ENCODE measurements around the gene COL20A1. TPM values are rescaled to one million over a fixed set of nuclear protein-coding genes. Genes with fewer than 3 reads are reported as not detected.

COL20A1 gene
- total RNA-seq, 4 donors from 2014 or later = not detected

DNA sequence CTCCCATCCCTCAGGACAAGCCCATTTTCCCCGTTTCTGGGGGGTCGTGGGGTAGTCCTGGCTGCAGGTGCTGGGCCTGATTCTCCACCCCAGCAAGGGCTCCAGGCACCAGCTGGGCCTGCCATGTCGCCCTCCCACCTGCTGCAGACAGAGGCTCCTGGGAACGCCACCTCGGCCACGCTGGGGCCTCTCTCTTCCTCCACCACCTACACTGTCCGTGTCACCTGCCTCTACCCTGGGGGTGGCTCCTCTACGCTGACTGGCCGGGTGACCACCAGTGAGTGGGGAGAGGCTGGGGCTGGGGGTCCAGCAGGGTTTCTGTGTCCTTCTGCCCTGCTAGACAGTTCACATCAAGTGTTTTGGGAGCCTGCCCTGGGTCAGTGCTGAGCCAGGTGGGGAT lies 19.3 kb downstream of the COL20A1 start:
- TF ChIP-seq, protein P1, sequence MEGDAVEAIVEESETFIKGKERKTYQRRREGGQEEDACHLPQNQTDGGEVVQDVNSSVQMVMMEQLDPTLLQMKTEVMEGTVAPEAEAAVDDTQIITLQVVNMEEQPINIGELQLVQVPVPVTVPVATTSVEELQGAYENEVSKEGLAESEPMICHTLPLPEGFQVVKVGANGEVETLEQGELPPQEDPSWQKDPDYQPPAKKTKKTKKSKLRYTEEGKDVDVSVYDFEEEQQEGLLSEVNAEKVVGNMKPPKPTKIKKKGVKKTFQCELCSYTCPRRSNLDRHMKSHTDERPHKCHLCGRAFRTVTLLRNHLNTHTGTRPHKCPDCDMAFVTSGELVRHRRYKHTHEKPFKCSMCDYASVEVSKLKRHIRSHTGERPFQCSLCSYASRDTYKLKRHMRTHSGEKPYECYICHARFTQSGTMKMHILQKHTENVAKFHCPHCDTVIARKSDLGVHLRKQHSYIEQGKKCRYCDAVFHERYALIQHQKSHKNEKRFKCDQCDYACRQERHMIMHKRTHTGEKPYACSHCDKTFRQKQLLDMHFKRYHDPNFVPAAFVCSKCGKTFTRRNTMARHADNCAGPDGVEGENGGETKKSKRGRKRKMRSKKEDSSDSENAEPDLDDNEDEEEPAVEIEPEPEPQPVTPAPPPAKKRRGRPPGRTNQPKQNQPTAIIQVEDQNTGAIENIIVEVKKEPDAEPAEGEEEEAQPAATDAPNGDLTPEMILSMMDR (IDR thresholded peaks at IDR 0.05) = no peak
- no peak for TF ChIP-seq POLR2A (IDR thresholded peaks at IDR 0.05)
- intact Hi-C loops (cut with DNase I; ENCODE audit: low total_unique reads) = loop anchor here (10.0 kb wide), 1 partner anchor 73 kb away; no protein-coding TSS in a partner anchor
- WGBS, 2 donors = 60 to 62% methylated on average over 9 of the region's 9 CpGs
- H3K4me3 ChIP-seq (ENCODE audit: low read depth, poor library complexity, severe bottlenecking) = no peak overlapping the region
- no peak for DNase-seq (ENCODE audit: low spot score in 2 of 2)

DNA sequence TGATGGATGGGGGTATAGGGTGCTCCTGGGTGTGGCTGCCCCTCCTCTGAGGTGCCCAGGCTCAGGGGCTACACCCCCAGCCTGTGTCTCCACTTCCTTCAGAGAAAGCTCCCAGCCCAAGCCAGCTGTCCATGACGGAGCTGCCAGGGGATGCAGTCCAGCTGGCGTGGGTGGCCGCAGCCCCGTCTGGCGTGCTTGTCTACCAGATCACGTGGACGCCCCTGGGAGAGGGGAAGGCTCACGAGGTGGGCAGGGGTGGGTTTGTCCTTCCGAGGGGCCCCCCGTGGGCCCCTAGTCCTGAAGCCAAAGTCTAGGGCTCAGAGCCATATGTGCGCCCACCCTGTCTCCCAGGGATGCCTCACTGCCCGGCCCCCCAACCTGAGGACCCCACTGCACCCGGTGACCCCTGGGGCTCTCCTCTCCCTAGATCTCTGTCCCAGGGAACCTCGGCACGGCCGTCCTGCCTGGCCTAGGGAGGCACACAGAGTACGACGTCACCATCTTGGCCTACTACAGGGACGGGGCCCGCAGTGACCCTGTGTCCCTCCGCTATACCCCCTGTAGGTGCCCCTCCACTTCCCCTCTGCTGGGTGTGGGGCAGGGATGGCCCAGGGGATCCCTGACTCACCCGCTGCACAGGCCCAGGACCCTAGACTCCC lies 19.8 kb downstream of the COL20A1 start:
- TF ChIP-seq POLR2A (IDR thresholded peaks at IDR 0.05) = no peak
- TF ChIP-seq, protein P1 (IDR thresholded peaks at IDR 0.05) = no peak
- DNase-seq (ENCODE audit: low spot score in 2 of 2) = no peak
- intact Hi-C loops (cut with DNase I; ENCODE audit: low total_unique reads) = loop anchor here (10.0 kb wide), 1 partner anchor 72 kb away; no protein-coding TSS in a partner anchor
- no peak overlapping the region for H3K4me3 ChIP-seq (ENCODE audit: low read depth, poor library complexity, severe bottlenecking)
- 64 to 68% methylated on average over 9 to 15 of the region's 22 CpGs for WGBS, 2 donors

DNA sequence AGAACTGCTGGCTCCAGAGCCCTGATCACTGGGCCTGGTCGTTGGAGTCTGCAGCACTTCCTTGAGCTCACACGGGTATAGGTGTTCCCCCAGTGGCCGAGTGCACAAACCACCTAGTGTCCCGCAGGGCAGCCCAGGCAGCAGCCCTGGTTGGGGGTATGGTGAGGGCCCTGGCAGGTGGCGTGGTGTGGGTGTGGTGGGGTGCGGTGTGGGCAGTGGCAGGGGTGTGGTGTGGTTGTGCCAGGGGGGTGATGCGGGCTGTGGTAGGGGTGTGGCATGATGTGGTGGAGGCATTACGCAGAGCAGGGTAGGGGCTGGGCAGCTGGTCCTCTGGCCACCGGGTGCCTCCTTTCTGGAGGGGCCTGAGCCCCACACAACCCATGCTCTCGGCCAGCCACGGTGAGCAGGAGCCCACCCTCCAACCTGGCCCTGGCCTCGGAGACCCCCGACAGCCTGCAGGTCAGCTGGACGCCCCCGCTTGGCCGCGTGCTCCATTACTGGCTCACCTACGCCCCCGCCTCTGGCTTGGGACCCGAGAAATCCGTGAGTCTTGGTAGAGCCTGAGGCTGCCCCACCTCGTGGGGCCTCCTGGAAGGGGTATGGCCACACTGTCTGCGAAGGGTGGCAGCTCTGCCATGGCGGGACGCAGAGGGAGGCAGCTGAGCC lies 20.5 kb downstream of the COL20A1 start:
- H3K4me3 ChIP-seq (ENCODE audit: low read depth, poor library complexity, severe bottlenecking) = no peak overlapping the region
- intact Hi-C loops (cut with DNase I; ENCODE audit: low total_unique reads) = loop anchor here (10.0 kb wide), 1 partner anchor 71 kb away; no protein-coding TSS in a partner anchor

DNA sequence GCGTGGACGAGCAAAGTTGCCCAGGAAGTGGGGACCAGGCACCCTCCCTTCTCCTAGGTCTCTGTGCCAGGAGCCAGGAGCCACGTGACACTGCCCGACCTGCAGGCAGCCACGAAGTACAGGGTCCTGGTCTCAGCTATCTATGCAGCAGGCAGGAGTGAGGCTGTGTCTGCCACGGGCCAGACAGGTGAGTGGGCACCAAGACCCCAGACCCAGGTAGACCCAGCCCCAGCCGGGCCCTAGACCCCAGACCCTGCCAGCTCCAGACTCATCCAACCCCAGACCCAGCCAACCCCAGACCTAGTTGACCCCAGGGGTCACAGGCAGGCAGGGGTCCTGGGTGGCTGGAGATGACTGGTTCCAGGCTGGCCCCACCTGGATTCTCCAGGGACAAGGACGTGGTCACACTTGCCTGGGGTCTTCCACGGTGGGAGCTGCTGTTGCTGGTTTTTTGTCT lies 21.1 kb downstream of the COL20A1 start:
- intact Hi-C loops (cut with DNase I; ENCODE audit: low total_unique reads) = loop anchor here (10.0 kb wide), 1 partner anchor 71 kb away; no protein-coding TSS in a partner anchor
- H3K4me3 ChIP-seq (ENCODE audit: low read depth, poor library complexity, severe bottlenecking) = no peak overlapping the region

More for the DNA sequence above, 20.5 kb downstream of the COL20A1 start:
- DNase-seq (ENCODE audit: low spot score in 2 of 2) = no peak
- 63 to 64% methylated on average over 17 to 23 of the region's 25 CpGs for WGBS, 2 donors
- no peak for TF ChIP-seq POLR2A (IDR thresholded peaks at IDR 0.05)

DNA sequence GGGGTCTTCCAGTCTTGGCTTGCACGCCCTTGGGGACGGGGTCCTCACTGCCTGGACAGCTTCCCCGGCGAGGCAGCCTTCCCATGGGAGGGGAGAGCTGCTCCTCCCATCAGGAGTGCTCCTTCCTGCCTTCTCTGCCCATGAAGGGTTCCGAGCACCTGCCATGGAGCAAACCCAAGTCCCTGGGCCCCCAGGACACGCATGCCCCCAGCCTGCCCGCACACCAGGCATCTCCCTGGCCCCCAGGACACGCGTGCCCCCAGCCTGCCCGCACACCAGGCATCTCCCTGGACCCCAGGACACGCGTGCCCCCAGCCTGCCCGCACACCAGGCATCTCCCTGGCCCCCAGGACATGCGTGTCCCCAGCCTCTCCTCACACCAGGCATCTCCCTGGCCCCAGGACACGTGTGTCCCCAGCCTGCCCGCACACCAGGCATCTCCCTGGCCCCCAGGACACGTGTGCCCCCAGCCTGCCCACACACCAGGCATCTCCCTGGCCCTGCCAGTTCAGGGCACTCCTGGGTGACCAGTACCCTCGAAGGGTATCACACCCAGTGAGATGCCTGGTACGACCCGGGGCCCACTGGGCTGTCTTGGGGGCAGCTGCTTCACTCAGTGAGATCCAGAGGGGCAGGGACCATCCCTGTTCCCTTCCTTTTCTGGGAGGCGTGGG lies 21.7 kb downstream of the COL20A1 start:
- DNase-seq (ENCODE audit: low spot score in 2 of 2) = no peak
- intact Hi-C loops (cut with DNase I; ENCODE audit: low total_unique reads) = loop anchor here (10.0 kb wide), 1 partner anchor 70 kb away; no protein-coding TSS in a partner anchor
- 69 to 83% methylated on average over 19 to 21 of the region's 21 CpGs for WGBS, 2 donors

More for the DNA sequence above, 21.1 kb downstream of the COL20A1 start:
- DNase-seq (ENCODE audit: low spot score in 2 of 2) = no peak
- TF ChIP-seq, protein P1 (IDR thresholded peaks at IDR 0.05) = no peak
- TF ChIP-seq POLR2A (IDR thresholded peaks at IDR 0.05) = no peak
- WGBS, 2 donors = 49 to 68% methylated on average over 5 of the region's 9 CpGs

More for the DNA sequence above, 21.7 kb downstream of the COL20A1 start:
- no peak overlapping the region for H3K4me3 ChIP-seq (ENCODE audit: low read depth, poor library complexity, severe bottlenecking)
- TF ChIP-seq POLR2A (IDR thresholded peaks at IDR 0.05) = no peak
- TF ChIP-seq, protein P1 (IDR thresholded peaks at IDR 0.05) = no peak
